ENCODE measurements around the gene SCUBE2. TPM values are rescaled to one million over a fixed set of nuclear protein-coding genes. Genes with fewer than 3 reads are reported as not detected.

SCUBE2 gene
- total RNA-seq, 1 donor from 2014 or later, result not detected

GRCh38 chr11:9022961-9023680 is 68.3 kb downstream of the SCUBE2 start:
- DNase-seq, result no peak
- Mint-ChIP-seq H3K4me1 (no peaks in the 10 kb centered on the region), H3K27me3 (no peaks in the 10 kb centered on the region), H3K27ac (no peak overlapping the region), H3K9me3 (no peaks in the 10 kb centered on the region), H3K4me3 (no peak overlapping the region), H3K36me3 (ENCODE audit: low read depth) (no peaks in the 10 kb centered on the region)
- TF ChIP-seq, protein P1, sequence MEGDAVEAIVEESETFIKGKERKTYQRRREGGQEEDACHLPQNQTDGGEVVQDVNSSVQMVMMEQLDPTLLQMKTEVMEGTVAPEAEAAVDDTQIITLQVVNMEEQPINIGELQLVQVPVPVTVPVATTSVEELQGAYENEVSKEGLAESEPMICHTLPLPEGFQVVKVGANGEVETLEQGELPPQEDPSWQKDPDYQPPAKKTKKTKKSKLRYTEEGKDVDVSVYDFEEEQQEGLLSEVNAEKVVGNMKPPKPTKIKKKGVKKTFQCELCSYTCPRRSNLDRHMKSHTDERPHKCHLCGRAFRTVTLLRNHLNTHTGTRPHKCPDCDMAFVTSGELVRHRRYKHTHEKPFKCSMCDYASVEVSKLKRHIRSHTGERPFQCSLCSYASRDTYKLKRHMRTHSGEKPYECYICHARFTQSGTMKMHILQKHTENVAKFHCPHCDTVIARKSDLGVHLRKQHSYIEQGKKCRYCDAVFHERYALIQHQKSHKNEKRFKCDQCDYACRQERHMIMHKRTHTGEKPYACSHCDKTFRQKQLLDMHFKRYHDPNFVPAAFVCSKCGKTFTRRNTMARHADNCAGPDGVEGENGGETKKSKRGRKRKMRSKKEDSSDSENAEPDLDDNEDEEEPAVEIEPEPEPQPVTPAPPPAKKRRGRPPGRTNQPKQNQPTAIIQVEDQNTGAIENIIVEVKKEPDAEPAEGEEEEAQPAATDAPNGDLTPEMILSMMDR (IDR thresholded peaks at IDR 0.05), result no peak
- no peak for ATAC-seq (ENCODE audit: low read depth)
- intact Hi-C loops (cut with micrococcal nuclease), result no loop called here
- POLR2A ChIA-PET, result no interaction called here
- CTCF ChIA-PET, result no interaction called here

- TF ChIP-seq, protein P1 (IDR thresholded peaks at IDR 0.05), result no peak
- Mint-ChIP-seq H3K36me3 (ENCODE audit: low read depth) (no peaks in the 10 kb centered on the region), H3K9me3 (no peaks in the 10 kb centered on the region), H3K4me1 (no peaks in the 10 kb centered on the region), H3K4me3 (no peak overlapping the region), H3K27ac (no peak overlapping the region), H3K27me3 (no peaks in the 10 kb centered on the region)
- ATAC-seq (ENCODE audit: low read depth) (no peak), DNase-seq (no peak)
- ChIA-PET POLR2A (no interaction called here), CTCF (no interaction called here)
- intact Hi-C loops (cut with micrococcal nuclease), result no loop called here
These were observed 70.5 kb downstream of the SCUBE2 start for GRCh38 chr11:9020916-9021315.

DNA sequence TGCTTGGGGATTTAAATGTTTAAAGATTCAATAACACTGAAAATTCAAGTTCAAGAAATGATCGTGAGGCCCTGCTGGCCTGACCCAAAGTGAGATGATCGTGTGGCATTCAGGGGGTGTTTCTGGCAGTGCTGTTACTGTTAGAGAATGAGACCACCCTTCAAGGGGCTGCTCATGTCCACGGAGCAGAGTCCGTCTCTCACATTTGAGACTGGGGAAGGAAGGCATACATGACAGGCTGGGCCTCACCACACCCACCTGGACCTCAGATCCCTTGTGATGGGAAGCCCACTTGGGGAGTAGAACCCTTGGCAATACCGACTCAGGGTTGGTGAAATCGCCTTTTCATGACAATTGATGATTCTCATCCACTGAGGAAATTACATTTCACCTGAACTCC is 71.5 kb downstream of the SCUBE2 start:
- POLR2A ChIA-PET, result no interaction called here
- Mint-ChIP-seq H3K36me3 (ENCODE audit: low read depth) (no peaks in the 10 kb centered on the region), H3K27me3 (no peaks in the 10 kb centered on the region), H3K27ac (no peak overlapping the region), H3K9me3 (no peaks in the 10 kb centered on the region), H3K4me3 (no peak overlapping the region), H3K4me1 (no peaks in the 10 kb centered on the region)
- DNase-seq (no peak), ATAC-seq (ENCODE audit: low read depth) (no peak)
- CTCF ChIA-PET, result interaction anchor here (1.2 kb wide), 1 partner anchor 17 kb away, joined by 4 read pairs; no protein-coding TSS in a partner anchor
- TF ChIP-seq, protein P1 (IDR thresholded peaks at IDR 0.05), result no peak
- intact Hi-C loops (cut with micrococcal nuclease), result loop anchor here (5.0 kb wide), 1 partner anchor 1302 kb away; no protein-coding TSS in a partner anchor

GRCh38 chr11:9017773-9018172 is 73.6 kb downstream of the SCUBE2 start:
- intact Hi-C loops (cut with micrococcal nuclease), result loop anchor here (5.0 kb wide), 1 partner anchor 1305 kb away; no protein-coding TSS in a partner anchor
- no peak overlapping the region for H3K27ac Mint-ChIP-seq
- ChIA-PET CTCF (interaction anchor here (4.6 to 4.7 kb wide), 2 partner anchors 121 to 489 kb away, joined by 47 to 68 read pairs; no protein-coding TSS in a partner anchor), POLR2A (interaction anchor here (0.5 kb wide), 1 partner anchor 511 kb away, joined by 5 read pairs; no protein-coding TSS in a partner anchor)
- ATAC-seq (ENCODE audit: low read depth), result no peak
- no peak for DNase-seq
- H3K36me3 Mint-ChIP-seq (ENCODE audit: low read depth), result no peaks in the 10 kb centered on the region
- peaks cover 5% of the 10 kb centered on the region for H3K27me3 Mint-ChIP-seq
- no peaks in the 10 kb centered on the region for H3K4me1 Mint-ChIP-seq
- TF ChIP-seq, protein P1 (IDR thresholded peaks at IDR 0.05), result no peak
- H3K4me3 Mint-ChIP-seq, result no peak overlapping the region
- no peaks in the 10 kb centered on the region for H3K9me3 Mint-ChIP-seq

DNA sequence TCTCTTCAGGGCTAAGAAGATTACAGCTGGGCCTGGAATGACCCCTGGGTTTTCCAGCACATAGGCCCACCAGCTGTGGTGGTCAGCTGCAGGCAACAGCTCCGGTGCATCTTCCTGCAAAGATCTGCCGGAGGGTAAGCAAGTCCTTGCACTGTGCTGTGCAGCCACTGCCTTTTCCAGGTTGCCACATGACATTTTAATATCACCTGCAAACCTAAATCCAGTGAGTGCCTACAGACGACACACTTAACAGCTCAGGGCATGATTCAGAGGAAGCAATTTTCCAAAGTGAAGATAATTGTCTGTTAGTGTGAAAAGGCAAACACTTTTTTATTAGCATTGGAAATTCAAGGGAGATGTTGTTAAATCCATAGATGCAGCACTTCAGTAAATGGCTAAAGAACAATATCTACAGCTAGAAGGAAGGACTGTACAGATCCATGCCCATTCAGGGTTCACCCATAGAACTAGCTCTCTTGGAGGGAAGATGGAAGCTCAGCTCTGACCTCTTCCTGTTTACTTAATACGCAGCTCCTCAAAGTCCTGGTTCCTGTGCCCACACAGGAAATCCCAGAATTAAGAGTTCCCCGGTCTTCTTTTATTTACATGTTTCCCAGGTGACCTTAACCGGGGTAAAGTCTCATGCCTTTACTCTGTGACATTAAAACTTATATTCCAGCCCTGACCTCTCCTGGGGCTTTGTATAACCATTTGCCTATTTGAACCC is 74.3 kb downstream of the SCUBE2 start:
- Mint-ChIP-seq H3K4me1 (no peaks in the 10 kb centered on the region), H3K9me3 (no peaks in the 10 kb centered on the region), H3K27ac (no peak overlapping the region), H3K36me3 (ENCODE audit: low read depth) (no peaks in the 10 kb centered on the region), H3K4me3 (no peak overlapping the region), H3K27me3 (peaks cover 5% of the 10 kb centered on the region)
- TF ChIP-seq, protein P1 (IDR thresholded peaks at IDR 0.05), result no peak
- intact Hi-C loops (cut with micrococcal nuclease), result loop anchor here (5.0 kb wide), 1 partner anchor 1305 kb away; no protein-coding TSS in a partner anchor
- POLR2A ChIA-PET, result no interaction called here
- DNase-seq (no peak), ATAC-seq (ENCODE audit: low read depth) (no peak)
- CTCF ChIA-PET, result interaction anchor here (1.4 to 4.7 kb wide), 4 partner anchors 8 to 490 kb away, joined by 4 to 68 read pairs (median 27); no protein-coding TSS in a partner anchor
